ENCODE data around the gene ALPK3.

The ALPK3 gene

DNA sequence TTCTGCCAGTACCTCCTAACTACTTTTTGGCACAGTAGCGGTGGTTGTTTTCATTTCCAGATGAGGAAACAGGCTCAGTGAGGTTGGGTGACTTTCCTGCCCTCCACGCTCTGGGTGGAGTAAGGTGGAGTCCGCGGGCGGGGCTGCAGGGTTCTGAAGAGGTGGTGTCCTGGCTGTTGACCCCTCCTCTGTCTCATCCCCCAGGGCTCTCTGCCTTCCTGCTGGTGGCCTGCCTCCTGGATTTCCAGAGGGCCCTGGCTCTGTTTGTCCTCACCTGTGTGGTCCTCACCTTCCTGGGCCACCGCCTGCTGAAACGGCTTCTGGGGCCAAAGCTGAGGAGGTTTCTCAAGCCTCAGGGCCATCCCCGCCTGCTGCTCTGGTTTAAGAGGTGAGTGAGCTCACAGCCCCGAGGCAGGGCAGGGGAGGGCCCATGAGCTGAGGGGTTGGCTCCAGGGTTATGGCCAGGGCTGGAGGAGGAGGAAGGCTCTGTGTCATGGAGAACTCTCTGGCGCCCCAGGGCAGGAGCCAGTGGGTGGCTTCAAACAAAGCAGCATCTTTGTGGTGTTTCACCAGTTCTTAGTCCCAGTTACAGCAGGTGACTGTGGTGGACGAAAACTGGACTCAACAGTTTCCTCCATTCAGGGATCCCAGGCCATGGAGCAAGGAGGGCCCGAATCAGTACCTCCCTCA lies 77.7 kb downstream of the ALPK3 start:
- no peak for DNase-seq

DNA sequence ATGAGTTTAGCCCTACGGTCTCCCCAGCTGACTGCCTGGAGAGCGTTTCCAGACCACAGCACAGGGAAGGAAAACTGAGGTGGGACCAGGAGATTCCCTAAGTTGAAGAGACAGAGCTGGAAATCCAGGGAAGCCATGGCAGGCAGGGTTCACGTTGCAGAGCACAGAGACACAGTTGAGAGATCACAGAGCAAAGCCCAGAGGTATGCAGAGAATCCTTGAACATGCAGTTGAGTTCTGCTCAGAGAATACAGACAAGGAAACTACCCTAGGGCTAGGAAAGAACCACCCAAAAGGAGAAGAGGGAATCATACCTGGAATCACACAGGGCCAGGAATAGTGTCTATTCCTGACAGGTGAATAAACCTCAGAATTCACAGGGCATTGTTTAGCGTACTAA lies 81.6 kb downstream of the ALPK3 start:
- no peak for DNase-seq

DNA sequence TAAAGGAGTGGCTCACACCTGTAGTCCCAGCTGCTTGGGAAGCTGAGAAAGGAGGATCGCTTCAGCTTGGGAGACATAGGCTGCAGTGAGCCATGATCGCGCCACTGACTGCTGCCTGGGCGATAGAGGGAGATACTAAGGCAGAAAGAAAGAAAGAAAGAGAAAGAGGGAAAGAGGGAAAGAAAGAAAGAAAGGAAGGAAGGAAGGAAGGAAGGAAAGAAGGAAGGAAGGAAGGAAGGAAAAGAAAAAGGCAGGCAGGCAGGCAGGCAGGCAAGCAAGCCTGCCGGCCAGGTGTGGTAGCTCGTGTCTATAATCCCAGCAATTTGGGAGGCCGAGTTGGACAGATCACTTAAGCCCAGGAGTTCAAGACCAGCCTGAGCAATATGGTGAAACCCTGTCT lies 82.6 kb downstream of the ALPK3 start:
- no peak for DNase-seq

DNA sequence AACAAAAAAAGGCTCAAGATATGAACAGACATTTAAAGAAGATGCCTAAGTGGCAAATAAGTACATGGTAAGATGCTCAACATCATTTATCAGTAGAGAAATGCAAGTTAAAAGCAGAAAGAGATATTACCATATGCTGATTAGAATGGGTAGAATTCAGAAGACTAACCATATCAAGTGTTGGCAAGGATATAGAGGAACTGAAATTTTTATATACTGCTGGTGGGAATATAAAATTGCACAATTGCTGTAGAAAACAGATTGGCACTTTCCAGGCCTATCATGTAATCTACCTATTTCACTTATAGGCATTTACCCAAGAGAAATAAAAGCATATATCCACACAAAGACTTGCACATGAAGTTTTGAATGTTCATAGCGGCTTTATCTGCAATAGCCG lies 84.4 kb downstream of the ALPK3 start:
- DNase-seq, result no peak

DNA sequence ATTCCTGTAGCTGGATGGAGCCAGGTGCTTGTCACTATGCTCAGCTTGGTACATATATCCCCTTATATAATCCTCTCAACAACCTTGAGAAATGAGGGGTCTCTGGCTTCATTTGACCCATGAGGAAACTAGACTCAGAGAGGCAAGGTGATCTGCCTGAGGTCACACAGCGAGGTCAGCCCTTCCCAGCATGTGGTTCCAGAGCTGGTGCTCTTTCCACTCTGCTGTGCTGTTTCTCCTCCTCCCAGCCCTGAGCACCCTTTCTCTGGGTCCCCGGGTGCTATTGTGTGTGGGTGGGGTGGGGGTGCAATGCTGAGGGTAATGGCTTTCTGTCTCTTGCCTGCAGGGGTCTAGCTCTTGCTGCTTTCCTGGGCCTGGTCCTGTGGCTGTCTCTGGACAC lies 86.6 kb downstream of the ALPK3 start:
- no peak for DNase-seq

DNA sequence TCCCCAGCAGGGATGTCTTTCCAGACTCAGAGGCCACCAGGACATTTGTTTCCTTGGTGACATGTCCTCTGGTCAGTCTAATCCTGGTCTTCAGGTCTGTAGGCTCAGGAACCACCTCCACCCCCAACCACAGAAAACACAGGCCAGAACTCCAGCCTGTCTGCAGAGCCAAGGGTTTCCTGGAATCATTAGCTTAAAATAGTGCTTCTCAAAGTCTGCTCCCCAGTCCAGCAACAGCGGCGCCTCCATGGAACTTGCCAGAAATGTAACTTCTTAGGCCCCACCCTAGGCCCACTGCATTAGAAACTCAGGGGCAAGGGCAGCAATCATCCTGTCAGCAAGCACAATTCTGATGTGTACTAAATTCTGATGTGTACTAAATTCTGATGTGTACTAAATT lies 87.3 kb downstream of the ALPK3 start:
- DNase-seq, result no peak

DNA sequence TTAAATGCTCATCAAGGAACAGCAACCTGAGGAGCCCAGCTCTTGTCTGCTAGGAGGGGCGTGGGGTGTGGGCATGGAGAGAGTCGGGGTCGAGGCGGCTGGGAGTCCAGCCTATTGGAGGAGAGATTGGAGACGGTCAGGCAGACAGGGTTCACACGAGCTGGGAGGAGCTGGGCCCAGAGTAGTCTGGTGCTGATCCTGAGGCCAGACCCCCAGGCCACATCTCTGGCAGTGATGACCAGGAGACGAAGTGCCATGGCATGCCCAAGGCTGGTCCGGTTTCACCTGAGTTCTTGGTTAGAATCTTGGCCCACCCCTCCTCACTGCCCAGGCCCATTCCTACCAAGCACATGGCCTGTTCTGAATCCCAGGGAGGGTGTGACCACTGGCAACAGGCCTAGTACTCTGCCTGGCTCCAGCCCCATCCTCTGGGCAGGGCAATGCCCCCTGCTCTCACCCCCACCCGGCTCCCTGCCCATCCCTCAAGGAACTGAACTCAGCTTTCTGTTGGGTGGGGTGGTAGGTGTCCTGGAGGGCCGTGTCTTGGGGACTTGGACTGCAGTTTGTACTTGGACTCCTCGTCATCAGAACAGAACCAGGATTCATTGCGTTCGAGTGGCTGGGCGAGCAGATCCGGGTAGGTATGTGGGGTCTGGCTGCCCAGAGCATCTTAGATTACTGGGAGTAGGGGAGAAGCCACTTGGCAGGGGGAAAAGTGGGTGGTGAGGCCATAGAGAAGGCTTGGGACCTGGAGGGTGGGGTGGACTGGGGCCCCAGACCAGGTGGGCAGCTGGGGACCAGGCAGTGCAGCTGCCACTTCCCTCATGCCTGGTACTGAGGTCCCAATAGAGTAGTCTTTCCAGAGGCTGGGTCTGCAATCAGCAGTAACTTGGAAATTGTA lies 88.1 kb downstream of the ALPK3 start:
- DNase-seq, result no peak

DNA sequence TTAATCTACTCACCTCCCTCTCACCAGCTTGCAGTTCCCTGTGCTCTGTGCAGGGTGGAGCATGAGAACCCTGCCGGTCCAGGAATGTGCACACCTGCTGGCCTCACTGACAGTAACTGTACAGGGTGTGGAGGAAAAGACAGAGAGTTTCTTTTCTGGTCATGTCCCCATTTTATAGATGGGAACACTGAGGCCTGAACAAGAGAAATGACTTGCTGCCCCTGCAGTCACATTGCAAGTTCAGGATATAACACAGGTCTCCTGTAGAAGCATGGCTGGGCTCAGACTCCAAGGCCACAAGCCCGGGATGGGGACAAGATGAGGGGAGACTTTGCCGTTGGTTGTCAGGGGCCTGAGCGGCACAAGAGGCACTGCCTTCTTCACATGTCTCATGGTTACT lies 90.6 kb downstream of the ALPK3 start:
- DNase-seq, result no peak

DNA sequence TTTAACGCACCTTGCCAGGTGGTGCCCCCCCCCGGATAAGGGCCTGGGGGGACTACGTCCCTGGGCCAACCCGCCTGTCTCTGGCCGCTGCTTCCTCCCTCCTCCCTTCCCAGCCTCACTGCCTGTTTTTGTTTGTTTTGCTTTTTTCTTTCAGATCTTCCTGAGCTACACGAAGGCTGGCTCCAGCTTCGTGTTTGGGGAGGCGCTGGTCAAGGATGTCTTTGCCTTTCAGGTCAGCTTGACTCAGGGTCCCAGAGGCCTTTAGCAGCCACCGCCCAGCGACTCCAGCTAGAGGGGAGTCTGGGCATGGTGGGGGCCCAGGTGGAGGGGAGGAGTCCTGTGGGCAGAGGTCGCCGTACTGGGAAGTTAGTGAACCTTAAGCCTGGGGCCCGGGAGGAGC lies 91.4 kb downstream of the ALPK3 start:
- no peak for DNase-seq

DNA sequence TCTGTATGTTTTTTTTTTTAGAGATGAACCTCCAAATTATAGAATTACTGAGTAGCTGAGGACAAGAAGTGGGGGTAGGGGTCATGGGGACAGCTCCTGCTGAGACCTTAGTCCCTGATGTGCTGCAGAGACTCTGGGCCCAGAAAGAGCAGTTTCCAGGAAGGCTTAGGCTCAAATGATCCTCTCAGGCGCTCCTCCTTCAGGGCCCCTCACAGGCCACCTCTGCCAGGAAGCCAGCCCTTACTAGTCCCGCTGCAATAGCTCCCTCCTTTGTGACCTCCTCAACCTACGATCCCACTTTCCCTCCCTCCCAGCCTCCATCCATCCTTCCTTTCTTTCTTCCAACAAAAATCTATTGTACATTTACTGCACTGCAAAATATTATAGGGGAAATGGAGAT lies 91.9 kb downstream of the ALPK3 start:
- DNase-seq, result no peak

DNA sequence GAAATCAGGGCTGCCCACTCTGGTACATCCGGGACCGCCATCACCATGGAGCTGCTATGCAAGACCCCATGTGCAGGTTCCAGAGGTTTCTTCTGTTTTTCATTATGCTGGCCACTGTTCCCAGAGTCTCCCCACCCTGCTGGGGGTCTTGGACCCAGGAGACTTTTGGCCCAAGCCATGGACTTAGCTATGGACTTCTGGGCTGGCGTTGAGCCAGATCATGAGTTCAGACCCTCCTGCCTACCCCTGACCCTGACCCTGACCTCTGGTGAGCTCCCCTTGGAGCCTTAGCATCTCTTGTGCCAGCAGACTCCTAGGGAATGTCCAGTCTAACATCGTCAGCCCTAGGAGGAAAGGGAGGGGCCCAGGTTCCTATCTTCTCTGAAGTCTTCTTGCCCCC lies 92.6 kb downstream of the ALPK3 start:
- no peak for DNase-seq

DNA sequence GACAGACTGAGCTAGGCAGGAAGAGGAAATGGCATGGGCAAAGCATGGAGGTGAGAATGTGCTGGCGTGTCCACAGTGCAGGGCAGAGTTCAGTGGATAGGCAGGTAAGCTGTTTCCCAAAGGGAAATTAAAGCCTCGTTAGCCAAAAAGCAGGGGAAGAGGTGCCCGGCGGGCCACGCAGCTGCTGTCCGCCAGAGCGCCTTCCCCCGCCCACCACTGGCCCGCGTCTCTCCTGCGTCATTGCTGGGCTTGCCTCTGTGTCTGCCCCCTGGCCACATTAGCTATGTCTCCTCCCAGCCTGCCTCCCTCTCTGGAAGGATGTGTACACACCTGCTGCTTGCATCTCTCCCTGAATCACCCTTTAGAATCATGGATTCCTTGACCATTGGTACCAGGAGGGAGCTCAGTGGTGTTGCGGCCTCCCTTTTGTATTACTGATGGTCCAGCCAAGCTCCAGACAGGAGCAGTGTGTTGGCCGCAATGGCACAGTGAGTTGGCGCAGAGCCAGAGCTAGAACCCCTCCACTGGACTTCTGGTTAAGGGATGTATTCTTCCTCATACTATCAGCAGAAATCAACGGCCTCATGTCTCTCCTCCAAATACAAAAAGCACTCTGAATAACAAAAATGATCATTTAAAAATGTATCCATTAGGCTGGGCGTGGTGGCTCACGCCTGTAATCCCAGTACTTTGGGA lies 93.9 kb downstream of the ALPK3 start:
- DNase-seq, result no peak

DNA sequence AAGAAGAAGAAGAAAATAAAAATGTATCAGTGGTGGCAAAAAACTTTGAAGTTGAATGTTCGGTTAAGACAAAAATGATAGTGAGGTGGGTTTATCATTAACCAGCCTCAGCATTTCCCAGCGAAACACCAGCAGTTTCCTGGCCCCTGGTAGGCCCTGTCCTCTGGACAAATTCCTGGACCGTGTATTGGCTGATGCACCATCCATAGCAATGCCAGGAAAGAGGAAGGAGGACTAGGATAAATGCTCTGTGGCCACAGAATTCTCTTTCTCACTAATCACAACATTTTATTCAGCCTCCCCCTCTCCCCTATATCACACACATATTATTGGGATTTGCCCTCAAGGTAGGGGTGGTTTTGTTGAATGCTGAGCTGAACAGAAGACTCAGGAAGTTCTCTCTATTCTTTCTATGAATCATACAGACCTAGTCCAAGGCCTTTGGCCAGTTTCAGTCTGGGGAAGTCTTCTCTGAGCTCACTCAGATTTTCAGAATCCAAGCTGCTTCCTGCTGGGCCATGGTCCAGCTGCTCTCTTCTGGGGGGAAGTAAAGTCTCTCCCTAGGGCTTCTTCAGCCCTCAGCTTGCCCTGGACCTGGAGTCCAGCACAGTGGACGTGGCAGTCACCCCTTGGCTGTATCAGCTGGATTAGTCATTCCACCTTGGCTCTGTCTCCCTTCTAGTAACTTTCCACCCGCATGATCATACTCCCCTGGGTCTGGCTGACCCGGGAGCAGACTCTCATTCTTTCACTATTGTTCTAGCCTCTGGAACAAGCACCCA lies 94.9 kb downstream of the ALPK3 start:
- no peak for DNase-seq

DNA sequence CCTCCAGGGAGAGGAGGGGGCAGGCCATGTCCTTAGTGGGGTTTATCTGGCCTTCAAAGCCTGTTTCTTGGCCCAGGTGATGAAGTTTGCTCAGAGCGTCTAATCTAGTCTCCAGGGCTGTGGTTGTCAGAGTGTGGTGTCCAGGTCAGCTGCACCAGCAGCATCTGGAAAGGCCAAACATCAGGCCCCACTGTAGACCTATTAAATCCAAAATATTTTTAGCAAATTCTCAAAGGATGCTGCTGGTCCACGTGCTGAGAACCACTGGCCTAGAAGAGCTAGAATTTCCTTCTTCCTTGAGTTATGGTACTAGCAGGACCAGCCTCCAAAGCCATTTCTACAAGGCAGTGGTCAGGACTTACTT lies 96.2 kb downstream of the ALPK3 start:
- no peak for DNase-seq

DNA sequence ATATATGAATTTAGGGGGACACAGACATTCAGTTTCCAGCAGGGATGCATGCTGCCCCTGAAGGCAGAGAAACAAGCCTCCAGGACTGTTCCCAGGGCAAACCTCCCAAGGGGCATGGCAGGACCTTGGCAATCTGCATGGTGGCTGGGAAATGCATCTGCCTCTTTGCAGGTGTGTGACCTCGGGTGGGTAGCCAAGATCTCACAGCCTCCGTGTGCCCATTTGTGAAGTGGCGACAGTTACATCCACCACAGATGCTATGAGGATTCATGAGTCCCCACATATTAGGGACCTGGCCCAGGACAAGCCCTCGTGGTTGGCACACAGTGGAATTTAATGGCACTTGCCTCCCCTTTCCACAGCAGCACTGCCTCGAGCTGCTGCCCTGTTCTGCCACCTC lies 97.2 kb downstream of the ALPK3 start:
- DNase-seq, result no peak

DNA sequence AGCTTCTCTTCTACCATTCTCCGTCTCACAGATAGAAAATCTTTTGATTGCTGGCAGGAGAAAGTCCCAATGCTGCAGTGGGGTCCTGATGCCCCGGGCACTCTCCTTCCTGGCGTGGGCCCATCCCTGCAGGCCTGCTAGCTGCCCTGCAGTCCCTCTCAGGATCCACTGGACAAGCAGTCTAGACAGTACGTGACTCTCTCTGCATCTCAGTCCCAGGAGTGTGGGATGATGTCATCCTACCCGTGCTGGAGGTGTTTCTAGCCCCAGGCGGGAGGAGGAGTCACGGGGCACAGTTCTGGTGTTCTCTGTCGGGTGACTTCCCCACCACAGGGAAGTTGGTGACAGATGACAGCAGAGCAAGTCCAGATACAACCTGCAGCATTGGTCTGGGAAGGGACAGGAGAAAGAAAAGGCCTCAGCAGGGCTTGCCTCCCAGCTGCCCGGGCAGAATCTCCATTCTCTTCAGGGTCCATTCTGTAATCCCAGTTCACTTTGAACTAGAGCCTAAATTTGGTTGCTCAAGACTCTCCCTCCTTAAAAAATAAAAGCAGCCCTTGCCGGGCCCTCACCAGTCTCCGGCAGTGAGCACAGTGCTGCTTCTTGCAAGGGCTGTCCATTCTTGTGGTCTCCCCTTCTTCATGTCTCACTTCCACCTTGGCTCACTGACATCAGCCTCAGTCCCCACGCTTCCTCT lies 97.9 kb downstream of the ALPK3 start:
- peak in 1 of 5 donors; percentile 71 for DNase-seq

DNA sequence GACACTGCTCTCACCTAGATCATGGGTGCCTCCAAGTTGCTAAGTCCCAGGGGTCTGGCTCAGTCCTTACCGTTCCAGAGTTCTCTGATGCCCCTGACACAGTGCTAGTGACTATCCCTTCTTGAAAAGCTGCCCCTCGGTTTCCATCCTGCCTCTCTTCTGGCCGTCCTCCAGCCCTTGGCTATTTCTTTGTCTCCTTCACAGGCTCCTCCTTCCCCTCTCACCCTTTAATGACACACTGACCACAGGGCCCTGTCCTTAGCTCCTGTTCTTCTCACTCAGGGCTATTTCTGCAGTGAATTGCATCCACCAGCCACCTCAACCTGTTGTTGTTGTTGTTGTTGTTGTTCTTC lies 98.4 kb downstream of the ALPK3 start:
- no peak for DNase-seq

DNA sequence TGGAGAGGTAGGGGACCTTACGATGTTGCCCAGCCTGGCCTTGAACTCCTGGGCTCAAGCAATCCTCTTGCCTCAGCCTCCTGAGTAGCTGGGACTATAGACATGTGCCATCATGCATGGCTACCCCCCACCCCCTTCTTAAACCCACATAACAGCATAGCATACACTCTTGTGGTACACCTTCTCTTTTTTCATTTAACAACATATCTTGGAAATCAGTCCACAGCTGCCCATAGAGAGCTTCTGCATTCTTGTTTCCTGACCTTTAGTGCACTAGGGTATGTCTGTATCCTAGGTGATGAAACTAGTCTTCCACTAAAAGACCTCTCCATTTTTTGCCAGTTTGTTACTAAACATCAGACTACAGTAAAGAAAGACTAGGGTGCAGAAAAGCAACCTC lies 100.3 kb downstream of the ALPK3 start:
- DNase-seq, result no peak

DNA sequence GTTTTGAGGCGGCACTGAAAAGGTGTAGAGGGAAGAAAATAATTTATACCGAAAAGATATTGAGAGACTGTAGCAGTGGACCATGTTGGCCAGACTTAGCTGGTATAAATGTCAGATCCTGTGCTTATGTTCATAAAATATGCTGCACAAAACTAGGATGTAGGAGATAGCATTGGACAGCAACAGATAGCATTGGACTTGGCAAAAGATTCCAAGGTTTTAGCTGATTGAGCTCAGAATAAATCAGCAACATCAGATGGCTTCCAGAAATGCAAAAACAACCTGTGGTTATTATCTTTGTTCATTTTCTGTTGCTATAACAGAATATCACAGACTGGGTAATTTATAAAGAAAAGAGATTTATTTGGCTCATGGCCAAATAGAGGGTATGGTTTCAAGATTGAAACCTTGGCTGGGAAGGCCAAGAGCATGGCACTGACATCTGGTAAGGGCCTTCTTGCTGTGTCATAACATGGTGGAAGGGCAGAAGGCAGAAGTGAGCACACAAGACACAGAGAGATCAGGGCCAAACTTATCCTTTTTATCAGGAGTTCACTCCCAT lies 102.0 kb downstream of the ALPK3 start:
- no peak for DNase-seq

DNA sequence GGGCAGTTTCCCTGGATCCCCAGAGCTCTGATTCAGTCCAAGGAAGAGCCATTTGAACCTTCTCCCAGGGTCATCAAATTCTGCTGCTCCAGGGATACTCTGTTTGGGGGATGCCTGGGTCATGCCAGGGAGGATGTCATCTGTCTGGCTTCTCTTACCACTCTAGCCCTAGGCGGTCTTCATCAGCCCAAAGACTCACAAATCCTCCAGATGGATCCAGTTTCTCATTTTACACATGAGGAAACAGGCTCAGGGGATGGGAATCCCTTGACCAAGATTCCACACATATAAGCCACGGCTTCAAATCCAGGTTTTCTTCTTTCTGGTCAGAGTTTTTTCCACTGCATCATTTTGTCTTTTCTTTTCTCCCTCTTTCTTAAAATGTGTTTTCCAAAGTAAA lies 104.0 kb downstream of the ALPK3 start:
- DNase-seq, result no peak

DNA sequence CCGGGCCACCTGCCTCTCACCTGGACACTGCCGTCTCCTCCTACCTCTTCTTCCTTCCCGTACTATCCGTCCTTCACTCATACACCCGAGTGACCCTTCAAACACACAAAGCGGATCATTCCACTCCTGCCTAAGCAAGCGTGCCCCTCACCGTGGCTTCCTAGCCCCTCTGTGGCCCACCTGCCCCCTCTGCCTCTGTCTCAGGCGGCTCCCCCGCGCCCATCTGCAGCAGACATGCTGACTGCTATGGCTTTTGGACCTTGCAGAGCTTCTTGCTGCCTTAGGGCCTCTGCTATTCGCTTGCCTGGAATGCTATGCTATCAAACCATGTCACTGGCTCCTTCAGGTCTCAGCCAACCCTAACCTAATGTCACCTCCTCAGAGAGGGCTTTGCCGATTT lies 105.4 kb downstream of the ALPK3 start:
- DNase-seq, result no peak
